ENCODE data around the gene ECHS1.

GRCh38 chr10:133385214-133385613 lies 12.1 kb upstream of the ECHS1 start:
- TF ChIP-seq CTCF (IDR thresholded peaks at IDR 0.05): no peak
- TF ChIP-seq POLR2A (IDR thresholded peaks at IDR 0.05; ENCODE audit: low read depth): no peak
- no peak for TF ChIP-seq EP300 (IDR thresholded peaks at IDR 0.05)
- no peak for TF ChIP-seq POLR2AphosphoS5 (IDR thresholded peaks at IDR 0.05)

Measured in esophagus muscularis mucosa (tissue), 4 donors.